B cell (primary cell): Measurements from ENCODE around the gene MAN2A2. TPM values are rescaled to one million over a fixed set of nuclear protein-coding genes. Genes with fewer than 3 reads are reported as not detected.

Experiments
- ATAC-seq: fragments of 200-7000 bp; cut with Tn5 transposase; one replicate; pipeline ENCODE4 v1.10.0; 2021; ENCODE audit warnings: low read depth, mild to moderate bottlenecking, moderate number of reproducible peaks, moderate library complexity
- CTCF ChIA-PET: fragments of 350-600 bp; sonication (Branson Sonifier 250); formaldehyde crosslinking; loops from one replicate; lab custom pipeline; 2021; ENCODE audit warnings: antibody characterized with exemption, inconsistent platforms; lab: Charles Lee
- POLR2A ChIA-PET: fragments of 350-600 bp; sonication (Branson Sonifier 250); formaldehyde crosslinking; loops from one replicate; lab custom pipeline; 2021; ENCODE audit warnings: antibody characterized with exemption; lab: Charles Lee
- DNase-seq: peaks from one replicate; pipeline ENCODE4 v3.0.0; 2013
- H2AFZ ChIP-seq: 2 replicates; pipeline ENCODE4 v1.6.1; 2012; ENCODE audit warnings: mild to moderate bottlenecking, low read depth, low read length; ENCODE audit not compliant: insufficient read depth, poor library complexity, severe bottlenecking
- H3K27ac ChIP-seq, 2 donors: 1 replicate in 1 of 2; 2 replicates in 1 of 2; pipeline ENCODE4 v1.5.1; 2012 to 2013; ENCODE audit warnings: low read length in 2 of 2, mild to moderate bottlenecking in 2 of 2, moderate library complexity in 1 of 2
- H3K27me3 ChIP-seq, 4 experiments: fragments of 200-600 bp in 1 of 4; sonication (generic) in 1 of 4; replicated peaks in 1 of 4; 1 replicate in 2 of 4; 2 replicates in 2 of 4; pipeline versions ENCODE4 v1.6.1 to v1.7.0; 2013 to 2016; ENCODE audit warnings: low read length in 3 of 4, mild to moderate bottlenecking in 2 of 4, mixed read lengths in 1 of 4, moderate library complexity in 1 of 4; ENCODE audit not compliant: insufficient read depth in 4 of 4, control insufficient read depth in 3 of 4; ENCODE audit errors: control extremely low read depth in 1 of 4
- H3K36me3 ChIP-seq, 2 experiments: replicated peaks in 1 of 2; 1 replicate in 1 of 2; 2 replicates in 1 of 2; pipeline versions ENCODE4 v1.6.1 to v1.7.1; 2013; ENCODE audit warnings: low read length in 1 of 2; ENCODE audit not compliant: insufficient read depth in 2 of 2, control insufficient read depth in 1 of 2; ENCODE audit errors: control extremely low read depth in 1 of 2, extremely low read depth in 1 of 2
- H3K4me1 ChIP-seq, 2 donors: fragments of 200-600 bp in 1 of 2; sonication (generic) in 1 of 2; 1 replicate in 1 of 2; 2 replicates in 1 of 2; pipeline versions ENCODE4 v1.5.1 to v1.6.1; 2013 to 2017; ENCODE audit warnings: low read length in 2 of 2; ENCODE audit not compliant: control insufficient read depth in 2 of 2, insufficient read depth in 2 of 2
- H3K4me2 ChIP-seq: replicated peaks from 2 replicates; pipeline ENCODE3; 2012; ENCODE audit warnings: mild to moderate bottlenecking, low read depth, low read length; ENCODE audit not compliant: poor library complexity, severe bottlenecking
- H3K4me3 ChIP-seq, 5 experiments: fragments of 200-600 bp in 1 of 5; sonication (generic) in 1 of 5; 1 replicate in 3 of 5; 2 replicates in 2 of 5; pipeline versions ENCODE4 v1.5.1 to v1.7.0; 2011 to 2016; ENCODE audit warnings: low read length in 4 of 5, mild to moderate bottlenecking in 4 of 5, low read depth in 2 of 5, control low read depth in 1 of 5, moderate library complexity in 1 of 5; ENCODE audit not compliant: insufficient read depth in 1 of 5; ENCODE audit errors: control extremely low read depth in 1 of 5, extremely low read depth in 1 of 5
- H3K79me2 ChIP-seq: fragments of 200-600 bp; sonication (generic); one replicate; pipeline ENCODE4 v1.6.0; 2016; ENCODE audit warnings: low read length; ENCODE audit not compliant: control insufficient read depth, insufficient read depth
- H3K9ac ChIP-seq: fragments of 200-600 bp; sonication (generic); 2 replicates; pipeline ENCODE4 v1.6.1; 2017; ENCODE audit warnings: mild to moderate bottlenecking, low read length, moderate library complexity
- H3K9me3 ChIP-seq, 3 donors: one replicate each; pipeline versions ENCODE4 v1.6.1 to v1.7.1; 2013; ENCODE audit warnings: low read length in 2 of 3; ENCODE audit not compliant: control insufficient read depth in 2 of 3, insufficient read depth in 1 of 3; ENCODE audit errors: control extremely low read depth in 1 of 3
- H4K20me1 ChIP-seq: 2 replicates; pipeline ENCODE4 v1.6.0; 2012; ENCODE audit warnings: mild to moderate bottlenecking, low read length; ENCODE audit not compliant: insufficient read depth, control insufficient read depth, poor library complexity, severe bottlenecking
- H3K27ac Mint-ChIP-seq: one replicate; pipeline ENCODE4 v1.8.0; 2021; ENCODE audit warnings: mixed read lengths
- H3K27me3 Mint-ChIP-seq: one replicate; pipeline ENCODE4 v1.8.0; 2021; ENCODE audit warnings: mixed read lengths
- H3K4me1 Mint-ChIP-seq: one replicate; pipeline ENCODE4 v1.8.0; 2021; ENCODE audit warnings: mixed read lengths
- H3K4me3 Mint-ChIP-seq: one replicate; pipeline ENCODE4 v1.8.0; 2021; ENCODE audit warnings: mixed read lengths
- H3K9me3 Mint-ChIP-seq: one replicate; pipeline ENCODE4 v1.8.0; 2022; ENCODE audit warnings: mixed read lengths; ENCODE audit not compliant: insufficient read depth
- CTCF ChIP-seq: fragments of 200-600 bp; IDR thresholded peaks from one replicate; pipeline ENCODE4 v1.8.0; 2022; ENCODE audit warnings: antibody characterized with exemption, mild to moderate bottlenecking
- EZH2 ChIP-seq: IDR thresholded peaks from 2 replicates; pipeline ENCODE4 v1.6.1; 2012; ENCODE audit warnings: borderline replicate concordance, low read depth, mild to moderate bottlenecking, moderate library complexity, low read length; ENCODE audit not compliant: insufficient read depth, poor library complexity, severe bottlenecking
- WGBS: methylation state at CpG from one replicate; pipeline ENCODE4 v1.1.5; 2013; ENCODE audit warnings: missing lambda C conversion rate; ENCODE audit not compliant: insufficient coverage; 5-methylcytosine and 5-hydroxymethylcytosine counted together
- intact Hi-C: fragments of 100-400 bp; cut with micrococcal nuclease; formaldehyde crosslinking; loops from one replicate; pipeline ENCODE4 v1.10.0; 2022
- polyA plus RNA-seq: library from polyadenylated mRNA; depleted of rRNA; stranded (reverse); fragments of >200 nt; gene quantifications from 2 replicates; pipeline ENCODE4 v1.2.3, GENCODE V29; 2012
- total RNA-seq, 2 donors: library from RNA; stranded (reverse); fragments of 120-200 nt in 1 of 2; gene quantifications; 1 replicate in 1 of 2; 2 replicates in 1 of 2; pipeline versions ENCODE4 v1.2.3 to v1.2.4, GENCODE V29; 2013 to 2022

The MAN2A2 gene
- total and polyA plus RNA-seq, 2 donors (not counting 1 experiment from before 2014, with no cell fraction given), result 180 to 234 TPM

- H3K27ac Mint-ChIP-seq, result peak overlapping the region; percentile 99
- H3K9me3 Mint-ChIP-seq, result no peaks in the 10 kb centered on the region
- ATAC-seq (no peak), DNase-seq (no peak)
- H3K27me3 Mint-ChIP-seq, result no peaks in the 10 kb centered on the region
- peak overlapping the region; percentile 98 for H3K4me3 Mint-ChIP-seq
- Histone ChIP-seq H3K4me1 (peaks cover 30 to 46% of the 10 kb centered on the region in 2 donors), H2AFZ (peak overlapping the region; percentile 77), H3K79me2 (no peaks in the 10 kb centered on the region), H3K9ac (peak overlapping the region; percentile 78), H3K4me2 (peak overlapping the region; percentile 94), H3K9me3 (no peaks in the 10 kb centered on the region), H3K27me3 (no peaks in the 10 kb centered on the region), H3K27ac (peak overlapping the region; percentile 88 to 93), H3K4me3 (peak overlapping the region; percentile 64 to 79 (median 70)), H4K20me1 (no peaks in the 10 kb centered on the region), H3K36me3 (no peaks in the 10 kb centered on the region)
- intact Hi-C loops, result loop anchor here (5.0 to 10.0 kb wide), 3 partner anchors 737 to 1235 kb away; partner anchors contain the start of genes AP3S2, PEX11A and WDR93
- WGBS, result 41% methylated on average over 17 of the region's 21 CpGs
- ChIA-PET CTCF (interaction anchor here (1.1 to 9.5 kb wide), 6 partner anchors 7 to 609 kb away, joined by 3 to 260 read pairs (median 26); partner anchors contain the start of genes MAN2A2 and RCCD1), POLR2A (interaction anchor here (0.6 to 6.9 kb wide), 3 partner anchors 27 to 542 kb away, joined by 3 to 66 read pairs (median 9); partner anchors contain the start of genes MAN2A2 and VPS33B)
- H3K4me1 Mint-ChIP-seq, result peaks cover 34% of the 10 kb centered on the region
- TF ChIP-seq CTCF (no peak), EZH2 (no peak)
Observed at GRCh38 chr15:90929246-90930019, 26.3 kb downstream of the MAN2A2 start.
